HUES48 (cell line): ENCODE data around the gene KRTAP5-1.
"Not testable (repeated sequence)": the region's sequence is repeated elsewhere in the genome, so short reads cannot be mapped to it uniquely, and the experiment has no call there.

Experiments used
- H3K27ac ChIP-seq: one replicate; pipeline ENCODE4 v1.7.0; 2013; ENCODE audit warnings: low read depth, low read length, inconsistent platforms
- H3K27me3 ChIP-seq: 2 replicates; pipeline ENCODE4 v1.6.1; 2013; ENCODE audit warnings: mild to moderate bottlenecking, low read length; ENCODE audit not compliant: control insufficient read depth, insufficient read depth
- H3K36me3 ChIP-seq: 2 replicates; pipeline ENCODE4 v1.6.1; 2013; ENCODE audit warnings: low read length; ENCODE audit not compliant: control insufficient read depth, insufficient read depth
- H3K4me1 ChIP-seq: 2 replicates; pipeline ENCODE4 v1.6.1; 2013; ENCODE audit warnings: mild to moderate bottlenecking, low read length; ENCODE audit not compliant: control insufficient read depth, insufficient read depth
- H3K4me3 ChIP-seq: 2 replicates; pipeline ENCODE4 v1.5.1; 2013; ENCODE audit warnings: mild to moderate bottlenecking, low read depth, low read length
- H3K9ac ChIP-seq: 2 replicates; pipeline ENCODE4 v1.6.1; 2013; ENCODE audit warnings: mild to moderate bottlenecking, low read depth, low read length, moderate library complexity
- H3K9me3 ChIP-seq: 2 replicates; pipeline ENCODE4 v1.6.1; 2013; ENCODE audit warnings: low read length; ENCODE audit not compliant: control insufficient read depth, insufficient read depth

The KRTAP5-1 gene

DNA sequence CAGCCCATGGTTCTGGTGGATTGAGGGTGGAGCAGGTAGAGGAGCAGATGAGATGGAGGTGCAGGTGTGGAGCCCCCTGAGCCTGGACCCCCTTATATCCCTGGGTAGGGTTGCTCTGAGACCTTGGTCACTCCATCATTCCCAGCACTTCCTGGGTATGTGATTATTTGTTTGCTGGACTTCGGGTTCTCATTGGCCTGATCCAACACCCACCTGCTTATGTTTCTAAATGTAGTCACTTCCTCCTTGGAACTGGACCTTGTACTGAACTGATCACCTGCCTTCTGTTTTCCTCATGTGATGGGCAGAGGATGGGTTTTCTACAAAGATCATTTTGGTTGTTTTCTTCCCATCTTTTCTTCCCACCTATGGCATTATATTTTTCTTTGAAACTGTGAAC, 37.0 kb upstream of the KRTAP5-1 start, which contains the start of gene KRTAP5-4:
KRTAP5-4 (minus strand) TSS at position 53 of the 400 bp plus-strand sequence; CDS start at position 8, 45 bp downstream.
- H3K9me3 ChIP-seq: no peaks in the 10 kb centered on the region
- H3K9ac ChIP-seq: no peak within 1 kb of the TSS
- no peaks in the 10 kb centered on the region for H3K4me1 ChIP-seq
- no peak within 1 kb of the TSS for H3K4me3 ChIP-seq
- no peaks in the 10 kb centered on the region for H3K36me3 ChIP-seq
- H3K27me3 ChIP-seq: peaks cover under 1% of the 10 kb centered on the region; the same call in 1 of the 2 replicates
- H3K27ac ChIP-seq: no peak within 1 kb of the TSS

DNA sequence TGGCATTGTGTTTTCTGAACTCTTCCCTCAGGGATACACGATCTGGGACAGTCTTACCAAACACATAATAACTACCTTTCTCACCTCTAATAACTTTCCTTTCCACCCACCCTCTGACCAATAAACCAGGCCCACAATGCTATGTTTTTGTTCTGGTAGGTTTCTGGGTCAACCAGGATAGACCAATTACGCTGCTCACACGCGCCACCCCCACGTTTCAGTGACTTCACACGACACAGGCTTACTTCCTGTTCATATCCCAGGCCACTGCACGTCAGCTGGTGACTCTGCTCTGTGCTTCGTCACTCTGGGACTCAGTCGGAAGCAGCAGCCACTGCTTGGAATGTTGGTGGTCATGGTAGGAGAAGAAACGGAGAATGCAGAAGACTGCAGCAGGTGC, 34.4 kb upstream of the KRTAP5-1 start:
- H3K27me3 ChIP-seq: no peaks in the 10 kb centered on the region; the same call in 1 of the 2 replicates
- H3K36me3 ChIP-seq: no peaks in the 10 kb centered on the region
- no peaks in the 10 kb centered on the region for H3K9me3 ChIP-seq
- no peak overlapping the region for H3K4me3 ChIP-seq
- H3K4me1 ChIP-seq: no peaks in the 10 kb centered on the region
- no peak overlapping the region for H3K27ac ChIP-seq
- no peak overlapping the region for H3K9ac ChIP-seq

DNA sequence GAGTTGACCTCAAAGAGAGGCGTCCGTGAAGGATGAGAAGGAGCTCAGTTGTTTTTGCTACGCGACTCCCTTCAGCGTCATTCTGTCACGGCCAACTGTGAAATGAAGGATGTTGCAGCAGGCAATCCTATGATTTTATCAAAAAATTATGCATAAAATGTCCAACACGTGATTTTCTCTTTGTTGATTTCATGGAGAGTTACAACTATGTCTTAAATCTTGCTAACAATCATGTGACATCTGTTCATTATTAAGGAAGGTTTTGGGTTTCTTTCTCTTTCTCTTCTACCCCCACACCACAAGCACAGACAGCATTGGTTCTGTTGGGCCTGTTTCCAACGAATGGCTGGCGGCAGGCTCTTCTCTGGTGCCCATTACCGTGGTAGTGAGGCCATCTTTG, 33.1 kb upstream of the KRTAP5-1 start:
- H3K27ac ChIP-seq: no peak overlapping the region
- H3K4me3 ChIP-seq: no peak overlapping the region
- no peaks in the 10 kb centered on the region for H3K4me1 ChIP-seq
- H3K9ac ChIP-seq: no peak overlapping the region
- no peaks in the 10 kb centered on the region for H3K9me3 ChIP-seq
- no peaks in the 10 kb centered on the region; the same call in 1 of the 2 replicates for H3K27me3 ChIP-seq
- no peaks in the 10 kb centered on the region for H3K36me3 ChIP-seq

GRCh38 chr11:1608363-1608762, 23.3 kb upstream of the KRTAP5-1 start, which contains the start of gene KRTAP5-3:
KRTAP5-3 (minus strand) TSS chr11:1608463; CDS start chr11:1608385, 78 bp downstream.
- Histone ChIP-seq H3K9ac (no peak within 1 kb of the TSS), H3K27ac (no peak within 1 kb of the TSS)

DNA sequence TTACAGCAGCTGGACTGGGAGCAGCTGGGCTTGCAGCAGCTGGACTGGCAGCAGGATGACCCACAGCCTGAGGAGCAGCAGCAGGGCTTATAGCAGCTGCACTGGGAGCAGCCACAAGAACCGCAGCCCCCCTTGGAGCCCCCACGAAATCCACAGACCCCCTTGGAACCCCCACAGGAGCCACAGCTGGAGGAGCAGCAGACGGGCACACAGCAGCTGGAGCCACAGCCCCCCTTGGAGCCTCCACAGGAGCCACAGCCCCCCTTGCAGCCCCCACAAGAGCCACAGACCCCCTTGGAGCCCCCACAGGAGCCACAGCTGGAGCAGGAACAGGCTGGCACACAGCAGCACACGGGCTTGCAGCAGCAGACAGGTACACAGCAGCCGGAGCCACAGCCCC, 22.8 kb upstream of the KRTAP5-1 start:
- not testable (repeated sequence) for H3K27me3 ChIP-seq, H3K4me1 ChIP-seq, H3K27ac ChIP-seq, H3K36me3 ChIP-seq, H3K9me3 ChIP-seq, H3K4me3 ChIP-seq, H3K9ac ChIP-seq

More at GRCh38 chr11:1608363-1608762, 23.3 kb upstream of the KRTAP5-1 start, which contains the start of gene KRTAP5-3:
- H3K27me3 ChIP-seq: no peaks in the 10 kb centered on the region; the same call in 1 of the 2 replicates
- H3K4me1 ChIP-seq: peaks cover 6% of the 10 kb centered on the region; the same call in 1 of the 2 replicates
- no peak within 1 kb of the TSS for H3K4me3 ChIP-seq
- no peaks in the 10 kb centered on the region for H3K36me3 ChIP-seq
- 0 out of 2 replicates have a peak, but pooled peaks cover 6% of the 10 kb centered on the region for H3K9me3 ChIP-seq

DNA sequence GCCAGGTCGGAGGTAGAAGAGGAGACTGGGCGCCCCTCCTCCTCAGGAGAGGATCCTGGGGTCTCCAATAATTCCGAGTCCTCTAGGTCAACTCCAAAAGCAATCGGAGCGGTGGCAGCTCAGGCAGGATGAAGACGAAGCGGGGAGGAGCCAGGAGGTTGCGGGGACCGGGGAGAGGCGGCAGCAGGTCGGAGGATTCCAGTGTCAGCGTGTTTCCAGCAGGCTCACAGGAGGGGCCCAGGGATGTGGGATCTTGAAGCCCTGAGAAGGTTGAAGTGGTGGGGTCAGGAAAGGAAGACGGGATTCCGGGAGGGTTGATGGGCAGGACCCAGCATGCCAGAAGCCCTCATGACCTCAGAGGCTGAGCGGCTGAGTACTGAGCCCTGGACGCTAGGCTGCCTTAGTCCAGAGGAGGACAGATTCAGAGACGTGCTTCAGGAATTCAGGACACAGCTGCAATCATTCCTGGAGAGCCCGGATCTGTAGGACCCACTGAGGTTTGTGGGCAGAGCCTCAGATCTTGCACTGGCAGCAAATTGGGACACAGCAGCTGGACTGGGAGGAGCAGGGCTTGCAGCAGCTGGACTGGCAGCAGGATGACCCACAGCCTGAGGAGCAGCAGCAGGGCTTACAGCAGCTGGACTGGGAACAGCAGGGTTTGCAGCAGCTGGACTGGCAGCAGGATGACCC, 22.2 kb upstream of the KRTAP5-1 start:
- H3K27me3 ChIP-seq: not testable (repeated sequence)

DNA sequence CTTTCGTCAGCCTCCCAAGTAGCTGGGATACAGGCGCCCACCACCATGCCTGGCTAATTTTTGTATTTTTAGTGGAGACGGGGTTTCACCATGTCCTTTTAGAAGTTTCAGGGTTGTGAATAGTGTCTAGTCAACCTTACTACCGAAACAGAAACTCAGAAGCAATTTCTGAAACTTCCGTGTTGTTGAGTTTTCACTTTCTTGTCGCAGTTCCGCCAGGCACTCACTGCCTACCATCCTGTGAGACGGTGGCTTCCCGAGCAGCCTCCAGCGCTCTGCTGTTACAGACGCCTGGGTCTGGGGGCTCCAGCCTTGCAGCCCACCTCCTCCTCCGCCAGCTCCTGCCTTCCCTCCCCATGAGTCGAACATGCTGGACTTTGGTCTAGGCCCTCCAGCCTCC, 20.8 kb upstream of the KRTAP5-1 start:
- H3K27ac ChIP-seq, H3K9me3 ChIP-seq, H3K27me3 ChIP-seq, H3K4me1 ChIP-seq, H3K4me3 ChIP-seq, H3K36me3 ChIP-seq, H3K9ac ChIP-seq: not testable (repeated sequence)

More for the DNA sequence above, 22.2 kb upstream of the KRTAP5-1 start:
- H3K4me1 ChIP-seq, H3K36me3 ChIP-seq, H3K4me3 ChIP-seq, H3K27ac ChIP-seq, H3K9me3 ChIP-seq, H3K9ac ChIP-seq: not testable (repeated sequence)

GRCh38 chr11:1604711-1605110, 19.6 kb upstream of the KRTAP5-1 start:
- Histone ChIP-seq H3K9me3 (0 out of 2 replicates have a peak, but pooled peaks cover 4% of the 10 kb centered on the region), H3K4me3 (no peak overlapping the region), H3K27ac (no peak overlapping the region)

DNA sequence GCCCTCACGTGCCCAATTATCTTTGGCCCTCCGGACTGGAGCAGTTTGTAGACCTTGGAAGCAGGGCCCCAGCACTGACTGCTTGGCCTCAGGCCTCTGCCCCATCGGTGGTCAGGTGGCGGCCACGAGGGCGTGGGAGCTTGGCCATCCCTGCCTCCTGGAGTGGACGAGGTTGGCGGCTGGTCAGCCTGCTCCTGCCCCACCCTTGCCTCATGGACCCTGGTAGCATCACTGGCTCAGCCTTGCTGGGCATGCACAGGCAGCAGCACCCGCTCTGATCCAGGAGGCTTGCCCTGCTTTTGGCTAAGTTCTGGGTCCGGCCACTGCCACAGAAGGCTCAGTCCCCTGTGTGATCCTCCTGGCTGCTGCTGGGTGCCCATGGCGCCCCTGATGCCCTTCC, 19.1 kb upstream of the KRTAP5-1 start:
- H3K36me3 ChIP-seq: no peaks in the 10 kb centered on the region
- H3K9ac ChIP-seq: no peak overlapping the region
- H3K27ac ChIP-seq: no peak overlapping the region
- H3K4me3 ChIP-seq: no peak overlapping the region
- H3K4me1 ChIP-seq: peaks cover 6% of the 10 kb centered on the region
- no peaks in the 10 kb centered on the region; the same call in 1 of the 2 replicates for H3K27me3 ChIP-seq
- H3K9me3 ChIP-seq: 0 out of 2 replicates have a peak, but pooled peaks cover 3% of the 10 kb centered on the region

More at GRCh38 chr11:1604711-1605110, 19.6 kb upstream of the KRTAP5-1 start:
- Histone ChIP-seq H3K4me1 (peaks cover 6% of the 10 kb centered on the region), H3K9ac (no peak overlapping the region), H3K27me3 (no peaks in the 10 kb centered on the region; the same call in 1 of the 2 replicates), H3K36me3 (no peaks in the 10 kb centered on the region)

DNA sequence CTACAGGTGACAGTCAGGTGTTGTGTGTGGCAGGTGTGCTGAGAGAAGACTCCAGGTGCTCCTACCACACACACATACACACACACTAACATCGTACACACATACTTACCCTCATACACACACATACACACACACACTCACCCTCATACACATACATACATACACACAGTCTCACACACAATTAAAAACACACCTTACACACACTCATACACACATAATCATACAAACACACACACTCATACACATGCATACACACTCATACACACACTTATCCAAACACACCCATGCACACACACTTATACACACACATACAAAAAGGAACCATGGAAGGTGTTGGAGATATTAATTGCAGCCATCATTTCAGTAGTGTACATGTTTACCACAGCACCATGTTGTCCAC, 18.5 kb upstream of the KRTAP5-1 start:
- Histone ChIP-seq H3K4me3 (no peak overlapping the region), H3K27ac (no peak overlapping the region), H3K36me3 (no peaks in the 10 kb centered on the region), H3K27me3 (no peaks in the 10 kb centered on the region; the same call in 1 of the 2 replicates), H3K9me3 (0 out of 2 replicates have a peak, but pooled peaks cover 3% of the 10 kb centered on the region), H3K9ac (no peak overlapping the region), H3K4me1 (peaks cover 6% of the 10 kb centered on the region)

- H3K27me3 ChIP-seq, H3K27ac ChIP-seq, H3K36me3 ChIP-seq, H3K9ac ChIP-seq, H3K9me3 ChIP-seq, H3K4me3 ChIP-seq, H3K4me1 ChIP-seq: not testable (repeated sequence)
These were observed 16.6 kb upstream of the KRTAP5-1 start for GRCh38 chr11:1601663-1602062.
